ENCODE data around the gene LAMA2. TPM values are rescaled to one million over a fixed set of nuclear protein-coding genes. Genes with fewer than 3 reads are reported as not detected.

LAMA2 gene
- total and polyA plus RNA-seq, 2 donors (not counting 3 experiments of a cell fraction or from before 2014, with no cell fraction given): 0.51 to 0.75 TPM

DNA sequence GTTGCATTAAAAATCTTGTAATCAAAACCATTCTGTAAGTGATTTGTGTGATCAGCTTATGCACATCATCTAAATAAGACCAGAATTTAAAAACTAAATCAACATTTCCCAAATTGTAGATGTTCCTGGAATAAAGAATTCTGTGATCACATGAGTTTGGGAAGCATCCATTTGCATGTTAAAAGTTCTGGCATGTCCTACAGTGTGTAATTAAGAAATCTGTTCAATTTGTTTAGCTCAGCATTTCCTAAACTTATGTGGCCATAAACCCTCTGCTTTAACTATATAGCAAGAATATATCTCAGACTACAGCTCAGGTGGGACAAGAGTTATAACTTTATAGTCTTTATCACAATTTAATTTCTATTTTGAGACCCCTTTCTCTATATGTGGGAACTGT is 399.1 kb downstream of the LAMA2 start:
- DNase-seq (ENCODE audit: low read depth, low spot score) (no peak), FAIRE-seq (no peak)
- Histone ChIP-seq H3K4me2 (ENCODE audit: insufficient read depth, low read length) (no peak overlapping the region), H3K9me3 (replicated peaks; ENCODE audit: control insufficient read depth, insufficient read depth, low read length) (no peaks in the 10 kb centered on the region), H3K4me3 (replicated peaks in 1 of 3; ENCODE audit: insufficient read depth in 1 of 3, low read depth in 1 of 3, low read length in 3 of 3) (no peak overlapping the region), H3K27ac (ENCODE audit: insufficient read depth, low read depth, low read length) (no peak overlapping the region), H3K79me2 (ENCODE audit: control insufficient read depth, insufficient read depth, low read length) (no peaks in the 10 kb centered on the region), H3K27me3 (ENCODE audit: control insufficient read depth in 2 of 2, insufficient read depth in 2 of 2, low read length in 2 of 2) (peaks cover 12 to 40% of the 10 kb centered on the region in 2 experiments), H3K4me1 (ENCODE audit: control insufficient read depth, extremely low read depth, insufficient read depth, low read length) (no peaks in the 10 kb centered on the region), H3K36me3 (ENCODE audit: control insufficient read depth in 2 of 2, extremely low read depth in 1 of 2, insufficient read depth in 2 of 2, low read length in 2 of 2) (no peaks in the 10 kb centered on the region), H3K9ac (replicated peaks; ENCODE audit: extremely low read depth, insufficient read depth, low read length) (no peak overlapping the region), H4K20me1 (replicated peaks; ENCODE audit: control insufficient read depth, extremely low read depth, insufficient read depth, low read length) (no peaks in the 10 kb centered on the region), H3K9me1 (replicated peaks; ENCODE audit: control insufficient read depth, extremely low read depth, insufficient read depth, low read length) (no peaks in the 10 kb centered on the region), H2AFZ (ENCODE audit: low read depth, low read length) (no peak overlapping the region)
- dilution Hi-C loops (cut with MboI; ENCODE audit: extremely low pct_ligation_motif_present, low sequenced_read_pairs) (no loop called here), intact Hi-C loops (cut with micrococcal nuclease) (no loop called here)
- BruUV-seq (replicated peaks): no TSS peak
- POLR2A ChIA-PET: no interaction called here
- CTCF ChIA-PET: interaction anchor here (1.3 to 1.6 kb wide), 3 partner anchors 10 to 88 kb away, joined by 3 to 5 read pairs (median 4); no protein-coding TSS in a partner anchor
- TF ChIP-seq EZH2 (IDR thresholded peaks at IDR 0.05; ENCODE audit: borderline replicate concordance, low read depth, low read length, severe bottlenecking): no peak
- TF ChIP-seq, protein P1, sequence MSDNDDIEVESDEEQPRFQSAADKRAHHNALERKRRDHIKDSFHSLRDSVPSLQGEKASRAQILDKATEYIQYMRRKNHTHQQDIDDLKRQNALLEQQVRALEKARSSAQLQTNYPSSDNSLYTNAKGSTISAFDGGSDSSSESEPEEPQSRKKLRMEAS (IDR thresholded peaks at IDR 0.05; ENCODE audit: insufficient read depth, insufficient read length): no peak
- TF ChIP-seq POLR2AphosphoS5 (IDR thresholded peaks at IDR 0.05; ENCODE audit: insufficient read depth, low read depth, low read length): no peak
- TF ChIP-seq JUN (IDR thresholded peaks at IDR 0.05; ENCODE audit: borderline replicate concordance, insufficient read depth, insufficient read length, low read depth): no peak
- no peak for TF ChIP-seq GATA2 (IDR thresholded peaks at IDR 0.05; ENCODE audit: insufficient read depth, insufficient read length, low read depth, low read length)
- no peak for TF ChIP-seq MYC (IDR thresholded peaks at IDR 0.05; ENCODE audit: low read depth, low read length)
- TF ChIP-seq POLR2A (IDR thresholded peaks at IDR 0.05; ENCODE audit: low read depth, low read length): no peak
- TF ChIP-seq, protein P2, sequence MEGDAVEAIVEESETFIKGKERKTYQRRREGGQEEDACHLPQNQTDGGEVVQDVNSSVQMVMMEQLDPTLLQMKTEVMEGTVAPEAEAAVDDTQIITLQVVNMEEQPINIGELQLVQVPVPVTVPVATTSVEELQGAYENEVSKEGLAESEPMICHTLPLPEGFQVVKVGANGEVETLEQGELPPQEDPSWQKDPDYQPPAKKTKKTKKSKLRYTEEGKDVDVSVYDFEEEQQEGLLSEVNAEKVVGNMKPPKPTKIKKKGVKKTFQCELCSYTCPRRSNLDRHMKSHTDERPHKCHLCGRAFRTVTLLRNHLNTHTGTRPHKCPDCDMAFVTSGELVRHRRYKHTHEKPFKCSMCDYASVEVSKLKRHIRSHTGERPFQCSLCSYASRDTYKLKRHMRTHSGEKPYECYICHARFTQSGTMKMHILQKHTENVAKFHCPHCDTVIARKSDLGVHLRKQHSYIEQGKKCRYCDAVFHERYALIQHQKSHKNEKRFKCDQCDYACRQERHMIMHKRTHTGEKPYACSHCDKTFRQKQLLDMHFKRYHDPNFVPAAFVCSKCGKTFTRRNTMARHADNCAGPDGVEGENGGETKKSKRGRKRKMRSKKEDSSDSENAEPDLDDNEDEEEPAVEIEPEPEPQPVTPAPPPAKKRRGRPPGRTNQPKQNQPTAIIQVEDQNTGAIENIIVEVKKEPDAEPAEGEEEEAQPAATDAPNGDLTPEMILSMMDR (IDR thresholded peaks at IDR 0.05; ENCODE audit: extremely low read depth in 1 of 2, insufficient read depth in 1 of 2, low read depth in 1 of 2, low read length in 2 of 2): no peak
- TF ChIP-seq FOS (IDR thresholded peaks at IDR 0.05; ENCODE audit: borderline replicate concordance, insufficient read depth, low read length): no peak

Measured in endothelial cell of umbilical vein (primary cell).